Mesendoderm (in vitro differentiated cells): Measurements from ENCODE around the gene DAPK1. TPM values are rescaled to one million over a fixed set of nuclear protein-coding genes. Genes with fewer than 3 reads are reported as not detected.

Experiments used
- DNase-seq: peaks from one replicate; pipeline ENCODE4 v3.0.0; 2013
- H2AK5ac ChIP-seq: 2 replicates; pipeline ENCODE4 v1.6.1; 2013; ENCODE audit warnings: low read length, inconsistent platforms
- H2BK120ac ChIP-seq: 2 replicates; pipeline ENCODE4 v1.6.1; 2013; ENCODE audit warnings: low read depth, mild to moderate bottlenecking, low read length, moderate library complexity, mixed read lengths
- H2BK15ac ChIP-seq: replicated peaks from 2 replicates; pipeline ENCODE4 v1.6.1; 2013; ENCODE audit warnings: low read depth, mild to moderate bottlenecking, moderate library complexity
- H2BK5ac ChIP-seq: 2 replicates; pipeline ENCODE4 v1.6.1; 2013; ENCODE audit warnings: low read length, inconsistent platforms
- H3K18ac ChIP-seq: 2 replicates; pipeline ENCODE4 v1.6.1; 2013; ENCODE audit warnings: mild to moderate bottlenecking, low read length, mixed read lengths
- H3K23ac ChIP-seq: one replicate; pipeline ENCODE4 v1.6.1; 2013; ENCODE audit warnings: low read length
- H3K27ac ChIP-seq: 2 replicates; pipeline ENCODE4 v1.5.1; 2013; ENCODE audit warnings: low read depth, mild to moderate bottlenecking, inconsistent platforms, low read length, moderate library complexity
- H3K27me3 ChIP-seq: 2 replicates; pipeline ENCODE4 v1.6.1; 2013; ENCODE audit warnings: low read length, control low read depth, mild to moderate bottlenecking, inconsistent platforms; ENCODE audit not compliant: insufficient read depth, poor library complexity
- H3K36me3 ChIP-seq: 2 replicates; pipeline ENCODE4 v1.6.1; 2013; ENCODE audit warnings: low read length, inconsistent platforms; ENCODE audit not compliant: control insufficient read depth, insufficient read depth
- H3K4ac ChIP-seq: one replicate; pipeline ENCODE4 v1.6.1; 2013; ENCODE audit warnings: low read depth, mild to moderate bottlenecking, low read length, moderate library complexity
- H3K4me1 ChIP-seq: 2 replicates; pipeline ENCODE4 v1.6.1; 2013; ENCODE audit warnings: low read depth, low read length, inconsistent platforms; ENCODE audit not compliant: control insufficient read depth
- H3K4me2 ChIP-seq: 2 replicates; pipeline ENCODE4 v1.6.1; 2013; ENCODE audit warnings: low read length
- H3K4me3 ChIP-seq: 2 replicates; pipeline ENCODE4 v1.5.1; 2013; ENCODE audit warnings: mild to moderate bottlenecking, low read length
- H3K56ac ChIP-seq: one replicate; pipeline ENCODE4 v1.6.1; 2013; ENCODE audit warnings: low read length
- H3K79me1 ChIP-seq: 2 replicates; pipeline ENCODE4 v1.6.1; 2013; ENCODE audit warnings: low read length, inconsistent platforms
- H3K79me2 ChIP-seq: 2 replicates; pipeline ENCODE4 v1.6.1; 2013; ENCODE audit warnings: mild to moderate bottlenecking, low read length; ENCODE audit not compliant: control insufficient read depth, insufficient read depth
- H3K9ac ChIP-seq: 2 replicates; pipeline ENCODE4 v1.6.1; 2013; ENCODE audit warnings: low read length, inconsistent platforms
- H4K5ac ChIP-seq: one replicate; pipeline ENCODE4 v1.6.1; 2013; ENCODE audit warnings: low read length
- H4K8ac ChIP-seq: one replicate; pipeline ENCODE4 v1.6.1; 2013; ENCODE audit warnings: low read depth, mild to moderate bottlenecking, control low read depth, low read length, moderate library complexity
- WGBS: extraction: QIAGEN DNeasy Blood & Tissue Kit; methylation state at CpG from one replicate; pipeline ENCODE4 v1.1.7; 2013; ENCODE audit warnings: low lambda C conversion rate, missing lambda C conversion rate; ENCODE audit not compliant: insufficient coverage; ENCODE audit errors: extremely low coverage; 5-methylcytosine and 5-hydroxymethylcytosine counted together
- small RNA-seq: library from polyadenylated mRNA; stranded (forward); fragments of <200 nt; extraction: miRNeasy Mini kit (QIAGEN cat#:217004); gene quantifications from one replicate; pipeline ENCODE3, GENCODE V24; 2013; ENCODE audit not compliant: insufficient read depth

Gene DAPK1

GRCh38 chr9:87751423-87751822 is 253.8 kb downstream of the DAPK1 start:
- no peak for DNase-seq

DNA sequence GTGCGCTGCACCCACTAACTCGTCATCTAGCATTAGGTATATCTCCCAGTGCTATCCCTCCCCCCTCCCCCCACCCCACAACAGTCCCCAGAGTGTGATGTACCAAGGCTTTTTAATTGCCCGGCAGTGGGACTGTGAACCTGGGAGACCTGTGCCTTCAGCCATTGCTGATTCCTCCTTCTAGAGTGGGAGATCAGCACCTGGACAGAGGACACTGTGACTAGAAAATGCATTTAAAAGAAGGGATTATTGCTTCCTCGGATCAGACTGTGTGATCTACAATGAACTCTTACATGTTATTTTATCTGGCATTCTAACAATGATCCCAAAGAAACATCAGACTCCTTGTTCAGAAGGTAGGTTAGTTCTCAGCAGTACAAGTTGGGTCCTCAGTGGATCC is 254.2 kb downstream of the DAPK1 start:
- Histone ChIP-seq H4K8ac (no peak overlapping the region), H3K79me2 (no peaks in the 10 kb centered on the region), H3K56ac (no peak overlapping the region), H3K9ac (no peak overlapping the region), H2BK5ac (no peak overlapping the region), H3K36me3 (no peaks in the 10 kb centered on the region), H3K79me1 (no peaks in the 10 kb centered on the region), H3K4me2 (no peak overlapping the region), H2BK15ac (no peak overlapping the region), H3K27ac (no peak overlapping the region), H3K4me1 (no peaks in the 10 kb centered on the region), H3K4ac (no peak overlapping the region), H3K4me3 (no peak overlapping the region), H3K27me3 (no peaks in the 10 kb centered on the region), H2AK5ac (no peak overlapping the region), H2BK120ac (no peak overlapping the region), H4K5ac (no peak overlapping the region), H3K23ac (no peak overlapping the region), H3K18ac (no peak overlapping the region)
- no peak for DNase-seq
- no CpG with 5 or more reads among the region's 4 CpGs for WGBS

More at GRCh38 chr9:87751423-87751822, 253.8 kb downstream of the DAPK1 start:
- WGBS = 100% methylated on average over 2 of the region's 3 CpGs
- no peaks in the 10 kb centered on the region for H3K79me1 ChIP-seq
- H2AK5ac ChIP-seq = no peak overlapping the region
- no peak overlapping the region for H3K4me3 ChIP-seq
- H3K56ac ChIP-seq = no peak overlapping the region
- no peaks in the 10 kb centered on the region for H3K79me2 ChIP-seq
- H3K18ac ChIP-seq = no peak overlapping the region
- no peak overlapping the region for H4K8ac ChIP-seq
- no peak overlapping the region for H4K5ac ChIP-seq
- H3K4me1 ChIP-seq = no peaks in the 10 kb centered on the region
- H3K9ac ChIP-seq = no peak overlapping the region
- H3K23ac ChIP-seq = no peak overlapping the region
- no peak overlapping the region for H3K4me2 ChIP-seq
- no peak overlapping the region for H2BK15ac ChIP-seq
- no peaks in the 10 kb centered on the region for H3K36me3 ChIP-seq
- H3K27ac ChIP-seq = no peak overlapping the region
- no peaks in the 10 kb centered on the region for H3K27me3 ChIP-seq
- H2BK120ac ChIP-seq = no peak overlapping the region
- H2BK5ac ChIP-seq = no peak overlapping the region
- H3K4ac ChIP-seq = no peak overlapping the region

GRCh38 chr9:87753313-87753712 is 255.6 kb downstream of the DAPK1 start:
- H4K8ac ChIP-seq = no peak overlapping the region
- no peak for DNase-seq
- H3K4me1 ChIP-seq = no peaks in the 10 kb centered on the region
- no peak overlapping the region for H2AK5ac ChIP-seq
- no peak overlapping the region for H3K4me2 ChIP-seq
- H3K36me3 ChIP-seq = no peaks in the 10 kb centered on the region
- no peak overlapping the region for H3K4me3 ChIP-seq
- no peak overlapping the region for H3K18ac ChIP-seq
- no peak overlapping the region for H3K23ac ChIP-seq
- H3K79me2 ChIP-seq = no peaks in the 10 kb centered on the region
- no peak overlapping the region for H2BK120ac ChIP-seq
- H3K79me1 ChIP-seq = no peaks in the 10 kb centered on the region
- no CpG with 5 or more reads among the region's 2 CpGs for WGBS
- no peak overlapping the region for H4K5ac ChIP-seq
- no peak overlapping the region for H3K4ac ChIP-seq
- no peak overlapping the region for H2BK5ac ChIP-seq
- no peak overlapping the region for H3K27ac ChIP-seq
- H3K56ac ChIP-seq = no peak overlapping the region
- no peak overlapping the region for H3K9ac ChIP-seq
- H3K27me3 ChIP-seq = no peaks in the 10 kb centered on the region
- no peak overlapping the region for H2BK15ac ChIP-seq

Small RNA genes within 50 kb of the gene (small RNA-seq; reads per million reads assigned to genes)
- not detected for gene AL161787.1
